ENCODE results near the gene ALS2CL. TPM values are rescaled to one million over a fixed set of nuclear protein-coding genes. Genes with fewer than 3 reads are reported as not detected.
"Not testable (repeated sequence)": the region's sequence is repeated elsewhere in the genome, so short reads cannot be mapped to it uniquely, and the experiment has no call there.

Gene ALS2CL
- total RNA-seq, 1 donor from 2014 or later, result 49.0 TPM

DNA sequence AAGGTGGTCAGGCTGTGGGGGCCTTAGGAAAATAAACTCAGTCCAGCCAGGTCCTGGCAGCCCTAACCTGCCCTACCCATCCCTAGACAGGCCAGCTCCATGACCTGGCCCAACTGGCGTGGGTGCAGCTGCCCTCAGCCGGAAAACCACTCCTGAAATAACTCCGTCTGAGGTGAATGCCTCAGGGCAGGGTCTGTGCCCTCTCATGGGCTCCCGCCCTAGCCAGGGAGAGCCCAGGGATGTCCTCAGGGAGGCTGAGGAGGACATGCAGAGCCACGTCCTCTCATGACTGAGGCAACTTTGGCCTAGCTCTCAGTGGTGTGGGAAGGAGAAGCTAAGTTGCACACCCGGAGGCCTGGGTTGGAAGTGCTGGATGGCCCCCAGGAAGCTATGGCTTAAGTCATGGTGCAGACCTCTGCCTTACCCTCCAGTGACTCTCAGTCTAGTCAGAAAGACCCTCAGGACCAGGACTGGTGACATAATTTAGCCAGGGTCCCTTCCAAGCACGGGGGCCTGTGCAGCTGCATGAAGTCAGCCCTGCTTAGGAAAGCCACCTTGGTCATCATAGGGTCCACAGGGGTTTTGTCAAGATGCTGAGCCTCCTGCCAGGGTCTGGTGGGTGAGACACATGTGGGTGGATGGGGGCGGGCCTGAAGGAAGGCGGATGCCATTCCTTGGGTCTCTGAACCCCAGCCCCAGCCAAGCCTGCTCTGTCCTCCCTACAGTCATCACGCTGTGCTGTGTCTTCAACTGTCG lies 15.1 kb upstream of the ALS2CL start:
- H3K36me3 ChIP-seq, result no peaks in the 10 kb centered on the region
- H3K9me3 ChIP-seq, result no peaks in the 10 kb centered on the region
- TF ChIP-seq, protein P1, sequence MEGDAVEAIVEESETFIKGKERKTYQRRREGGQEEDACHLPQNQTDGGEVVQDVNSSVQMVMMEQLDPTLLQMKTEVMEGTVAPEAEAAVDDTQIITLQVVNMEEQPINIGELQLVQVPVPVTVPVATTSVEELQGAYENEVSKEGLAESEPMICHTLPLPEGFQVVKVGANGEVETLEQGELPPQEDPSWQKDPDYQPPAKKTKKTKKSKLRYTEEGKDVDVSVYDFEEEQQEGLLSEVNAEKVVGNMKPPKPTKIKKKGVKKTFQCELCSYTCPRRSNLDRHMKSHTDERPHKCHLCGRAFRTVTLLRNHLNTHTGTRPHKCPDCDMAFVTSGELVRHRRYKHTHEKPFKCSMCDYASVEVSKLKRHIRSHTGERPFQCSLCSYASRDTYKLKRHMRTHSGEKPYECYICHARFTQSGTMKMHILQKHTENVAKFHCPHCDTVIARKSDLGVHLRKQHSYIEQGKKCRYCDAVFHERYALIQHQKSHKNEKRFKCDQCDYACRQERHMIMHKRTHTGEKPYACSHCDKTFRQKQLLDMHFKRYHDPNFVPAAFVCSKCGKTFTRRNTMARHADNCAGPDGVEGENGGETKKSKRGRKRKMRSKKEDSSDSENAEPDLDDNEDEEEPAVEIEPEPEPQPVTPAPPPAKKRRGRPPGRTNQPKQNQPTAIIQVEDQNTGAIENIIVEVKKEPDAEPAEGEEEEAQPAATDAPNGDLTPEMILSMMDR (IDR thresholded peaks at IDR 0.05), result no peak
- H3K4me3 ChIP-seq, result no peak overlapping the region
- H3K27ac ChIP-seq, result no peak overlapping the region
- H3K4me1 ChIP-seq, result no peaks in the 10 kb centered on the region
- no peaks in the 10 kb centered on the region for H3K27me3 ChIP-seq
- intact Hi-C loops (cut with DNase I), result loop anchor here (5.0 kb wide), 1 partner anchor 289 kb away; no protein-coding TSS in a partner anchor
- DNase-seq (ENCODE audit: low spot score in 2 of 2), result peak in 1 of 2 donors; percentile 58

DNA sequence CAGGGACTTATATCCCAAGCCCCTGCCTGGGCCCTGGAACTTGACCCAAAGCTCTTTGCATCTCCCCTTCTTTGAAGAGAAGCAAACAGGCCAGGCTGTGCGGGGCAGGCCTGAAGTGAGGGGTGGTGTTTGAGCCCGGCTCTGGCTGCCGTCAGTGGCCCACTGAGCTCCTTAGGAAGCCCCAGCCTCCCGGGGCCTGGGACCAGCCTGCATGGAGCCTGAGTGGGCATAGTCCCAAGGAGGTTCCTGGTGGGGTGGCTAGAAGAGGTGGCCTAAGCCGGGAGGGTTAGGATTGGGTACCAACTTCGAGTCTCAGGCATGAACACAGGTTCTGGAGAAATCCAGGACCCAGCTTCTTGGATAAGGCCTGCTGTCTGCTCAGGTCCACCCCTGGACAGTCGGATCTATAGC lies 14.1 kb upstream of the ALS2CL start:
- intact Hi-C loops (cut with DNase I), result loop anchor here (5.0 kb wide), 1 partner anchor 290 kb away; no protein-coding TSS in a partner anchor
- no peak for DNase-seq (ENCODE audit: low spot score in 2 of 2)
- Histone ChIP-seq H3K9me3 (no peaks in the 10 kb centered on the region), H3K4me3 (no peak overlapping the region), H3K4me1 (no peaks in the 10 kb centered on the region), H3K36me3 (no peaks in the 10 kb centered on the region), H3K27ac (no peak overlapping the region), H3K27me3 (no peaks in the 10 kb centered on the region)
- TF ChIP-seq, protein P1 (IDR thresholded peaks at IDR 0.05), result no peak

DNA sequence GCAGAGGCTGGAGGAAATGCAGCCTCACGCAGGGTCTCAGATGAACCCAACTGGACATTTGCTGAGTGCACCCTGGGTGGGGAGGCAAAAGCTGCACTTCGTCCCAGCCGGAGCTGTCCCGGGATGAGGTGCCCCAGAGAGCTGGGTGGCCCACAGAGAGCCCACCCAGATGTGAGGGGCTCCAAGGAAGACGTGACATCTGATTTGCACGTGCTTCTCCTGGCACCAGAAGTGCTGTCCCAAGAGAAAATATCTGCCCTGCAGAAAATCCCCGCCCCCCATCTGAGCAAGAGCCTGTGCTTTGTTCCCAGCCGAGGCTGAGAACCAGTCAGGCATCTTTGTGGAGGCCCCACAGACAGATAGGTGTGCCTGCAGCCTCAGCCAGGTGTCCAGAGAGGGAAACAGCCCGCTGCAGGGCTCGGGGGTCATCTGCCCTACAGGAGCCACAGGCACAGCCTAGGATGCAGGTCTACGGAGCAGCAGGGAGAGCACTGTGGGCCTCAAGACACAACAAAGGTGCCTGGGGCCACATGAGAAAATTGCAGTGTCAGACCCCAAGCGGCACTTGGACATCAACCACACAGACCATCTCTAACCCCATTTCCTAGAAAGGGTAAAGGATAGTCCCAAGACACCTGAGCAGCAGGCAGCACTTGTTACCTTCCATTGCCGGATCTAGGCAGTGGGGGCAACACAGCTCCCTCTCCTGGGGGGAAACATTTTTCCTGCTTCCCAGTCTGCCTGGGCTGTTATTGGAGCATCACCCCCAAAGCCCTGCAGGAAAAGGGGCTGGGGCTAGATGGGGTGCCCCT lies 13.5 kb upstream of the ALS2CL start:
- TF ChIP-seq, protein P1 (IDR thresholded peaks at IDR 0.05), result no peak

DNA sequence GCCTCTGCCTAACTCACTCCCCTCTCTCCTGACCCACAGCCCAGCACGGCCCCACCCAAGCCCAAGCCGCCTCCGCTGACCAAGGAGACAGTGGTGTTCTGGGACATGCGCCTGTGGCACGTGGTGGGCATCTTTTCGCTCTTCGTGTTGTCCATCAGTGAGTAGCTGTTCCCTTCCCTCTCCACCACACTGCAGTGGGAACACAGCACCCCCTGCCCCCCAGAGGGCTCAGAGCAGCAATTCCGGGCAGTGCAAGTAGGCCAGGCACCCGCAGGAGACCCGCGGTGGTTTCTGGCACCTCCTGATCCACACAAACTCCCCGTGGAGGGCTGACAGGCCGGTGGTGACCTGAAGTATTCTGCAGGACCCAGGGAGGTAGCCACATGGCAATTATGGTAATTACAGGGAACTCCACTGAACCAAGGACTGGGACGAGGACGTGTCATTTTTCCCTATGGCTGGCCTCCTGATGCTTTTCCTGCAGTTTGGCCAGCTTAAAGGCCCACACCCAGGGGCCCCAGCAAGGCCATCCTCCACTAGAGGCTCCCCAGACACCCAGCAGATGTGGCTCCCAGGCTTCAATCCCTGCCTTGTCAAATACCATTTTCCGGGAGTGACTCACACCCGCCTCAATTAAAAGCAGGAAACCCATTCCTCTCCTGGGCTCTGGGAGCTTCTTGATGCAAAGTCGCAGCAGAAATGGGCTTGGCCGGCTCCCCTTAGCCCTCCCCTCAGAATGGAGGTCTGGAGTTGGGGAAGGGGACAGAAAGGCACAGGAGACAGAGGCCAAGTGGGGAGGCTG lies 12.5 kb upstream of the ALS2CL start:
- Histone ChIP-seq H3K4me3 (no peak overlapping the region), H3K4me1 (peaks cover 0 to 4% of the 10 kb centered on the region in 2 donors), H3K27ac (no peak overlapping the region), H3K27me3 (no peaks in the 10 kb centered on the region), H3K9me3 (no peaks in the 10 kb centered on the region), H3K36me3 (no peaks in the 10 kb centered on the region)
- TF ChIP-seq, protein P1 (IDR thresholded peaks at IDR 0.05), result peak in 1 of 3 experiments; percentile 3
- DNase-seq (ENCODE audit: low spot score in 2 of 2), result peak in 1 of 2 donors; percentile 56
- intact Hi-C loops (cut with DNase I), result loop anchor here (1.0 to 5.0 kb wide), 4 partner anchors 160 to 291 kb away; no protein-coding TSS in a partner anchor

More for the DNA sequence above, 13.5 kb upstream of the ALS2CL start:
- no peak overlapping the region for H3K4me3 ChIP-seq
- peak in 1 of 2 donors; percentile 55 for DNase-seq (ENCODE audit: low spot score in 2 of 2)
- H3K27me3 ChIP-seq, result no peaks in the 10 kb centered on the region
- intact Hi-C loops (cut with DNase I), result loop anchor here (5.0 kb wide), 1 partner anchor 290 kb away; no protein-coding TSS in a partner anchor
- H3K27ac ChIP-seq, result no peak overlapping the region
- H3K9me3 ChIP-seq, result no peaks in the 10 kb centered on the region
- H3K4me1 ChIP-seq, result no peaks in the 10 kb centered on the region
- H3K36me3 ChIP-seq, result no peaks in the 10 kb centered on the region

DNA sequence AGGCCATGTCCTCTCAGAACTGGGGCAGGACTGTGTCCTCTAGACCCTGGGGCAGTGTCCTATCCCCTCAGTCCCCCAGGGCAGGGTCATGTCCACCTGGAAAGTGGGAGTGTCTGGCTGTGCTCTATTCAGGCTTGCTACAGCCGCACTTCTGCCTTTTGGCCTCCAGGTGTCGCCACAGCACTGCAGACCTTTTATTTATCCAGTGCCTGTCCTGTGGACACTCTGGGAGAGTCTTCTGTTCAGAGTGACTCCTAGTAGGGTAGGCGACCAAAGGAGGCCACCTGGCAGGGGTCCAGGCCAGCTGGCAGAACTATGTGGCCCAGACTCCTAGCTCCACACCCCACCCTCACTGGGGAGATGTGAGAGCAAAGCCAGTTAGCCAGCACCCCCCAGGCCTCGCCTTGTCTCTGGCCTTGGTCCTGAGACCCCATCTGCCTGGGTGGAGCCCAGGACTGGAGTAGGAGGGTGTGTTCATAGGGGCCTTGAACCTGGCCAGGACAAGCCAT lies 11.6 kb upstream of the ALS2CL start:
- intact Hi-C loops (cut with DNase I), result loop anchor here (1.0 to 5.0 kb wide), 4 partner anchors 161 to 292 kb away; no protein-coding TSS in a partner anchor
- Histone ChIP-seq H3K4me1 (peaks cover 6 to 13% of the 10 kb centered on the region in 2 donors), H3K27me3 (no peaks in the 10 kb centered on the region), H3K4me3 (no peak overlapping the region), H3K27ac (no peak overlapping the region), H3K9me3 (no peaks in the 10 kb centered on the region), H3K36me3 (no peaks in the 10 kb centered on the region)
- DNase-seq (ENCODE audit: low spot score in 2 of 2), result peak in 1 of 2 donors; percentile 87
- TF ChIP-seq, protein P1 (IDR thresholded peaks at IDR 0.05), result peak; percentile 91 to 98 (median 93)

DNA sequence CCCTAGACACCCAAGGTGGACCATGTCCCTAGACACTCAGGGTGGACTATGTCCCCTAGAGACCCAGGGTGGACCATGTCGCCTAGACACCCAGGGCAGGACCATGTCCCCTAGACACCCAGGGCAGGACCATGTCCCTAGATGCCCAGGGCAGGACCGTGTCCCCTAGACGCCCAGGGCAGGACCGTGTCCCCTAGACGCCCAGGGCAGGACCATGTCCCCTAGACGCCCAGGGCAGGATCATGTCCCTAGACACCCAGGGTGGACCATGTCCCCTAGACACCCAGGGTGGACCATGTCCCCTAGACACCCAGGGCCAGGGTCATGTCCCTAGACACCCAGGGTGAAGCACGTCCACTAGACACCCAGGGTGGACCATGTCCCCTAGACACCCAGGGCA lies 10.9 kb upstream of the ALS2CL start:
- intact Hi-C loops (cut with DNase I), result loop anchor here (5.0 kb wide), 2 partner anchors 143 to 618 kb away; no protein-coding TSS in a partner anchor
- not testable (repeated sequence) for H3K4me3 ChIP-seq; DNase-seq (ENCODE audit: low spot score in 2 of 2)

More for the DNA sequence above, 10.9 kb upstream of the ALS2CL start:
- not testable (repeated sequence) for H3K9me3 ChIP-seq, H3K27ac ChIP-seq, H3K27me3 ChIP-seq, H3K36me3 ChIP-seq
- H3K4me1 ChIP-seq, result peaks cover 7 to 13% of the 10 kb centered on the region in 2 donors

All from ascending aorta (tissue), 2 donors.